GM12864 (cell line): ENCODE results near the gene NCOA7.

ENCODE experiments used
- DNase-seq: peaks from one replicate; pipeline ENCODE4 v3.0.0-alpha.2; 2011; ENCODE audit warnings: low read depth
- H3K4me3 ChIP-seq: 2 replicates; pipeline ENCODE4 v1.5.1; 2011; ENCODE audit warnings: mild to moderate bottlenecking, low read depth, low read length, control low read depth
- TF ChIP-seq, protein P1 (sequence below): IDR thresholded peaks from 2 replicates; pipeline ENCODE4 v1.5.1; 2011; ENCODE audit warnings: low read depth, mild to moderate bottlenecking, moderate library complexity, low read length, control low read depth, inconsistent platforms; ENCODE audit errors: missing control alignments

NCOA7 gene

GRCh38 chr6:125806813-125807212, 16.1 kb downstream of the NCOA7 start:
- DNase-seq: no peak
- TF ChIP-seq, protein P1, sequence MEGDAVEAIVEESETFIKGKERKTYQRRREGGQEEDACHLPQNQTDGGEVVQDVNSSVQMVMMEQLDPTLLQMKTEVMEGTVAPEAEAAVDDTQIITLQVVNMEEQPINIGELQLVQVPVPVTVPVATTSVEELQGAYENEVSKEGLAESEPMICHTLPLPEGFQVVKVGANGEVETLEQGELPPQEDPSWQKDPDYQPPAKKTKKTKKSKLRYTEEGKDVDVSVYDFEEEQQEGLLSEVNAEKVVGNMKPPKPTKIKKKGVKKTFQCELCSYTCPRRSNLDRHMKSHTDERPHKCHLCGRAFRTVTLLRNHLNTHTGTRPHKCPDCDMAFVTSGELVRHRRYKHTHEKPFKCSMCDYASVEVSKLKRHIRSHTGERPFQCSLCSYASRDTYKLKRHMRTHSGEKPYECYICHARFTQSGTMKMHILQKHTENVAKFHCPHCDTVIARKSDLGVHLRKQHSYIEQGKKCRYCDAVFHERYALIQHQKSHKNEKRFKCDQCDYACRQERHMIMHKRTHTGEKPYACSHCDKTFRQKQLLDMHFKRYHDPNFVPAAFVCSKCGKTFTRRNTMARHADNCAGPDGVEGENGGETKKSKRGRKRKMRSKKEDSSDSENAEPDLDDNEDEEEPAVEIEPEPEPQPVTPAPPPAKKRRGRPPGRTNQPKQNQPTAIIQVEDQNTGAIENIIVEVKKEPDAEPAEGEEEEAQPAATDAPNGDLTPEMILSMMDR: no peak
- no peak overlapping the region for H3K4me3 ChIP-seq

GRCh38 chr6:125807293-125807692, 16.5 kb downstream of the NCOA7 start:
- no peak overlapping the region; the same call in 1 of the 2 replicates for H3K4me3 ChIP-seq
- TF ChIP-seq, protein P1: no peak
- no peak for DNase-seq

- no peak overlapping the region; the same call in 1 of the 2 replicates for H3K4me3 ChIP-seq
- no peak for DNase-seq
- TF ChIP-seq, protein P1: no peak
These were observed 17.3 kb downstream of the NCOA7 start for GRCh38 chr6:125808060-125808459.

DNA sequence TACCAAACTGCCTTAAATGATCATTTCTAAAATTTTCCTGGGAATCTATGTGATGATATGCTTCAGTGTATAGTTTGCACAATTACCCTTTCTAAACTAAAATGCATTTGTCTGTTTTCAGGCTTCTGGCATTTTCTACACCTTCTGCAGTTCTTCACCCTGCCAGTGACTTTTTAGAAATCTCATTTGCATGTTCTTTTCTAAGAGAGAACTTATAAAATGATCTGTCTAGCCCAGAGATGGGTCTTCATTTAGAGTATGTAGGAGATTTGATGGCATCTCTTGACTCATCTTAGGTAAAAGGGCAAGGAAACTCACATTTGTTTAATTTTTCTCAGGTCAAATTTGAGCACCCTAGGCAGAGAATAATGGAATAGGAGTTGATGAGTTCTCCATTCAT, 17.8 kb downstream of the NCOA7 start:
- no peak for DNase-seq
- no peak overlapping the region for H3K4me3 ChIP-seq

DNA sequence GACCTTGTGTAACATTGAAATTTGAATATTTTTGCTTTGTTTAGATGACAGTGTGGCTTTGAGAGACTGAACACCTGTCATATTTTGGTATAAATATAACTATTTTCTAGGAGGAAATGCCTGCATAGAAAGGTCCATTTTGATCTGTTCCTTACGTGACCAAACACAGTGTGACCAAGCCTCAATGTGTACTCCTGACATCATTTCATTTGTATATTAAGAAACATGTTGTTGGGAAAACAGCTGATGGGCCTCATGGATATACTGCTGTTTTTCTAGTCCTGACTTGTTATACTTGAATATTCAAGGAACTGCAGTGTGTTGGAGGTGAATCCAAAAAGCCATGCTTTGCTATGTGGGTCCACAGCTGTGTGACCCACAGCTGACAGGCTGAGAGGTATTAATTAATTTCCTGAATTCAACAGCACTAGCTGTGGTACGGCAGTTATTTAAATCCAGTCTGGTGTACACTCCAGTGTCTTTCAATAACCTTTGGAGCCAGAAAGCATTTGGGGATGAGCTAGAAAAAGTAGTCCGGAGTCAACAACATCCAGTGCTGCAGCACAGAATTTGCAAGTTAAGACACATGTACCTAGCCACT, 18.9 kb downstream of the NCOA7 start:
- TF ChIP-seq, protein P1: no peak
- H3K4me3 ChIP-seq: no peak overlapping the region; the same call in 1 of the 2 replicates
- no peak for DNase-seq

More for the DNA sequence above, 17.8 kb downstream of the NCOA7 start:
- TF ChIP-seq, protein P1: no peak

DNA sequence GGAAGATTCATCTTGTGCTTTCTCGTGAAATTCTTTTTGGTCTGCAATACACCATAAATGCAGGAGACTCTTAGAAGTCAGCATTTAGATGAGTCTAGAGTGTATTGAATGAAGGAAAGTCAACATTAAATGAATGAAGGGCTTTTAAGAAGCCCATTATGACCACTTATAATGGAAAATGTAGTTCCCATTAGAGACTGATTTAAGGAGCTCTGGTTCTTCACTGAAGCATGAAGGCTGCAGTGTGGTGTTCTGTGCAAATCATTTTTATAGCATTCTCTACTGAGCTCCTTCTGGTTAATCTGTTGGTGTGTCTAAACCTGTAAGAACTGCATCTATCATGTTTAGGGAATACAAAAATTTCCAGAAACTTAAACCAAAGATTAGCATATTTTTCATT, 19.7 kb downstream of the NCOA7 start:
- no peak overlapping the region for H3K4me3 ChIP-seq
- TF ChIP-seq, protein P1: no peak
- no peak for DNase-seq

DNA sequence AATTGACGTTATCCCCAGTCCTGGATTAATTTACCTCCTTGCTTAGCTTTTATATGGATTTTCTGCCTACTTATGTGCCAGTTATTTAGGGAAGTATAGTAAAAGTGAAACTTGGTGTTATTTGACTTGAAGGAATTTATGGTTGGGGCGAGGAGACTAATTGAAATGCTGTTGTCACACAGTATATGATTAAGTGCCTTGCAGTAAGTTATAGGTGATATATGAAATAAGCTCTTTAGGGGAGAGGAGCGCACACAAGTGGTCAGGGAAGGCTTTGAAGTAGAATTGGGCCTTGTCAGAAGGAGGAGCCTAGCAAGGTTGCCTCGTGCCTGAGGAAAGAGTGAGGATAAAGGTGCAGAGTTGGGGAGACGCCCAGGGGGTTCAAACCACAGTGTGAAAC, 20.5 kb downstream of the NCOA7 start:
- DNase-seq: no peak
- H3K4me3 ChIP-seq: no peak overlapping the region
- TF ChIP-seq, protein P1: no peak
